HCT116 (cell line): ENCODE data around the gene KLHL25. TPM values are rescaled to one million over a fixed set of nuclear protein-coding genes. Genes with fewer than 3 reads are reported as not detected.

Source experiments
- ATAC-seq: fragments of 200-7000 bp; cut with Tn5 transposase; 2 replicates; pipeline ENCODE4 v1.9.1; 2020; ENCODE audit warnings: mild to moderate bottlenecking, moderate library complexity
- BruUV-seq: library from RNA; stranded (reverse); fragments of 400-500 nt; replicated peaks from 2 replicates; lab custom pipeline; 2021; lab: Mats Ljungman, UMichigan
- CTCF ChIA-PET: fragments of 300-600 bp; sonication (Branson Sonifier 250); formaldehyde crosslinking; loops from one replicate; lab custom pipeline; 2021; ENCODE audit warnings: antibody characterized with exemption; lab: Charles Lee
- POLR2A ChIA-PET: fragments of 300-600, 350-600 bp; sonication (Branson Sonifier 250); formaldehyde crosslinking; loops from one replicate; lab custom pipeline; 2021; ENCODE audit warnings: antibody characterized with exemption; lab: Charles Lee
- RAD21 ChIA-PET, 2 experiments: fragments of 300-600 bp; sonication (Branson Sonifier 250); formaldehyde crosslinking; loops; one replicate each; lab custom pipeline; 2023; ENCODE audit warnings: low total read pairs in 2 of 2; ENCODE audit not compliant: uncharacterized antibody in 2 of 2, unreplicated experiment in 2 of 2, low non-redundant PET in 1 of 2; lab: Charles Lee
- DNase-seq: peaks from one replicate; pipeline ENCODE4 v3.0.0-alpha.2; 2010; ENCODE audit warnings: low read depth, low spot score
- H2AFZ ChIP-seq: fragments of 200-600 bp; shearing (Covaris generic), sonication (generic); 2 replicates; pipeline ENCODE4 v1.6.1; 2017; ENCODE audit warnings: low read depth, mixed run types, mixed read lengths, antibody characterized with exemption, low read length; ENCODE audit not compliant: poor library complexity, severe bottlenecking
- H3K27ac ChIP-seq: 2 replicates; pipeline ENCODE4 v1.5.1; 2012; ENCODE audit warnings: low read depth, low read length
- H3K27me3 ChIP-seq: fragments of 200-600 bp; sonication (generic); 2 replicates; pipeline ENCODE4 v1.6.1; 2016; ENCODE audit warnings: mixed run types, low read length, mixed read lengths; ENCODE audit not compliant: insufficient read depth
- H3K36me3 ChIP-seq, 2 experiments: fragments of 200-500 bp in 1 of 2; fragments of 200-600 bp in 1 of 2; sonication (Bioruptor generic) in 1 of 2; sonication (generic) in 1 of 2; 2 replicates each; pipeline versions ENCODE4 v1.5.1 to v1.6.1; 2014 to 2016; ENCODE audit warnings: low read length in 2 of 2, inconsistent platforms in 1 of 2, mixed read lengths in 1 of 2, mixed run types in 1 of 2; ENCODE audit not compliant: insufficient read depth in 2 of 2, control insufficient read depth in 1 of 2
- H3K4me1 ChIP-seq, 2 experiments: fragments of 200-600 bp in 1 of 2; sonication (generic) in 1 of 2; 2 replicates each; pipeline versions ENCODE4 v1.5.1 to v1.6.1; 2012 to 2017; ENCODE audit warnings: low read length in 2 of 2, inconsistent platforms in 1 of 2, mild to moderate bottlenecking in 1 of 2, mixed read lengths in 1 of 2, mixed run types in 1 of 2, moderate library complexity in 1 of 2; ENCODE audit not compliant: insufficient read depth in 2 of 2, control insufficient read depth in 1 of 2
- H3K4me2 ChIP-seq: fragments of 200-600 bp; sonication (generic); 2 replicates; pipeline ENCODE4 v1.6.1; 2017; ENCODE audit warnings: mixed run types, low read length, mixed read lengths
- H3K4me3 ChIP-seq, 2 experiments: fragments of 200-600 bp in 1 of 2; sonication (generic) in 1 of 2; replicated peaks in 1 of 2; 2 replicates each; pipeline ENCODE4 v1.5.1; 2011 to 2016; ENCODE audit warnings: low read length in 2 of 2, control low read depth in 1 of 2, low read depth in 1 of 2, mild to moderate bottlenecking in 1 of 2, mixed read lengths in 1 of 2, mixed run types in 1 of 2
- H3K79me2 ChIP-seq: fragments of 200-600 bp; sonication (generic); 2 replicates; pipeline ENCODE4 v1.6.1; 2017; ENCODE audit warnings: mild to moderate bottlenecking, mixed run types, low read length, moderate library complexity, mixed read lengths; ENCODE audit not compliant: insufficient read depth
- H3K9ac ChIP-seq: fragments of 200-600 bp; sonication (generic); 2 replicates; pipeline ENCODE4 v1.6.1; 2016; ENCODE audit warnings: low read length, mixed read lengths
- H3K9me2 ChIP-seq: fragments of 200-600 bp; sonication (generic), shearing (Covaris generic); 2 replicates; pipeline ENCODE4 v1.6.1; 2017; ENCODE audit warnings: mixed run types, mild to moderate bottlenecking, moderate library complexity; ENCODE audit not compliant: insufficient read depth
- H3K9me3 ChIP-seq, 2 experiments: fragments of 200-500 bp in 1 of 2; fragments of 200-600 bp in 1 of 2; sonication (Bioruptor generic) in 1 of 2; sonication (generic) in 1 of 2; 2 replicates each; pipeline ENCODE4 v1.6.1; 2014 to 2017; ENCODE audit warnings: low read length in 2 of 2, mixed read lengths in 2 of 2, inconsistent platforms in 1 of 2, low read depth in 1 of 2, mild to moderate bottlenecking in 1 of 2, mixed run types in 1 of 2, moderate library complexity in 1 of 2; ENCODE audit not compliant: control insufficient read depth in 1 of 2, insufficient read depth in 1 of 2
- H4K20me1 ChIP-seq: fragments of 200-600 bp; sonication (generic), shearing (Covaris generic); 2 replicates; pipeline ENCODE4 v1.6.1; 2017; ENCODE audit warnings: mixed run types, mild to moderate bottlenecking, moderate library complexity; ENCODE audit not compliant: insufficient read depth
- EGR1 ChIP-seq: IDR thresholded peaks from 2 replicates; pipeline ENCODE4 v1.6.1; 2012; ENCODE audit warnings: low read depth
- ELF1 ChIP-seq: IDR thresholded peaks from 2 replicates; pipeline ENCODE4 v1.6.1; 2012; ENCODE audit warnings: low read depth, borderline replicate concordance
- EZH2 ChIP-seq: fragments of 200-600 bp; sonication (generic); IDR thresholded peaks from 2 replicates; pipeline ENCODE4 v1.6.1; 2017; ENCODE audit warnings: antibody characterized with exemption, mixed run types
- JUND ChIP-seq: IDR thresholded peaks from 2 replicates; pipeline ENCODE4 v1.6.1; 2012
- POLR2A ChIP-seq: IDR thresholded peaks from 2 replicates; pipeline ENCODE4 v1.7.0; 2011; ENCODE audit warnings: borderline replicate concordance; ENCODE audit not compliant: insufficient read depth, insufficient read length; ENCODE audit errors: extremely low read depth
- POLR2AphosphoS5 ChIP-seq: IDR thresholded peaks from 2 replicates; pipeline ENCODE4 v1.6.1; 2011; ENCODE audit warnings: mild to moderate bottlenecking, low read depth, low read length, moderate library complexity
- RAD21 ChIP-seq: IDR thresholded peaks from 2 replicates; pipeline ENCODE4 v1.6.1; 2012; ENCODE audit warnings: low read depth, mild to moderate bottlenecking
- SIN3A ChIP-seq: IDR thresholded peaks from 2 replicates; pipeline ENCODE4 v1.6.1; 2012; ENCODE audit warnings: low read depth
- SP1 ChIP-seq: IDR thresholded peaks from 2 replicates; pipeline ENCODE4 v1.6.1; 2012; ENCODE audit warnings: low read depth
- SRF ChIP-seq: IDR thresholded peaks from 2 replicates; pipeline ENCODE4 v1.6.1; 2012; ENCODE audit warnings: low read depth
- YY1 ChIP-seq: IDR thresholded peaks from 2 replicates; pipeline ENCODE4 v1.6.1; 2011; ENCODE audit warnings: low read length, low read depth, moderate library complexity, mild to moderate bottlenecking; ENCODE audit not compliant: insufficient replicate concordance; ENCODE audit errors: extremely low read depth
- intact Hi-C: fragments of 100-400 bp; cut with micrococcal nuclease; formaldehyde crosslinking; loops from 2 replicates; pipeline ENCODE4 v1.10.0; 2022
- total RNA-seq: library from RNA; stranded (reverse); gene quantifications from one replicate; pipeline ENCODE4 v1.2.1, GENCODE V29; 2021; ENCODE audit not compliant: unreplicated experiment
- TF ChIP-seq, protein P1 (sequence below): IDR thresholded peaks from 2 replicates; pipeline ENCODE4 v1.6.1; 2011; ENCODE audit warnings: mild to moderate bottlenecking, low read length, moderate library complexity; ENCODE audit not compliant: insufficient replicate concordance; ENCODE audit errors: extremely low read depth
- TF ChIP-seq, protein P2 (sequence below): IDR thresholded peaks from 2 replicates; pipeline ENCODE4 v1.6.1; 2012
- TF ChIP-seq, protein P3 (sequence below), 3 experiments: fragments of 200-600 bp in 1 of 3; sonication (generic) in 1 of 3; IDR thresholded peaks in 2 of 3; conservative IDR thresholded peaks in 1 of 3; 2 replicates each; pipeline ENCODE4 v1.5.1; 2012 to 2017; ENCODE audit warnings: low read depth in 2 of 3, low read length in 2 of 3, antibody characterized with exemption in 1 of 3, borderline replicate concordance in 1 of 3, control low read depth in 1 of 3, mild to moderate bottlenecking in 1 of 3, mixed read lengths in 1 of 3, mixed run types in 1 of 3, moderate library complexity in 1 of 3; ENCODE audit not compliant: insufficient read depth in 1 of 3
- TF ChIP-seq, protein P4 (sequence below): IDR thresholded peaks from 2 replicates; pipeline ENCODE4 v1.6.1; 2012

Gene KLHL25
- total RNA-seq, 1 experiment from 2014 or later = 5.3 TPM

DNA sequence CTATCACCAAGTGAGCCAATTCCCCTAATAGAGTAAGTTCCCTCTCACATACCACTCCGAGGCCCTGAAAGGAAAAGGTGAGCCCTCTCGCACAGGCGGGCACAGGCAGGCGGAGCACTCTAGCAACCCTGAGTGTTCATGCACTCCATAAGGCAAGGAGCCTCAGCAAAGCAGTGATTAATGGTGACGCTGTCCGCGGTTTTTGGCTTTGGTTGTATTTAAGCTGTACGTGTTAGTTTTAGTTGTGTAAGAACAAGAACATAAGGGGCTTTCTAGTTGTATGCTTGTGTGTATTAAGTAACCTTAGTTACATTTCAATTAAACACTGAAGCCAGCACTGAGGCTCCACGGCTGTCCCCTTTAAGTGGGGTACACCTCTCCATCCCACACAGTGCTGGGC is 33.1 kb downstream of the KLHL25 start:
- intact Hi-C loops = no loop called here
- Histone ChIP-seq H3K4me3 (no peak overlapping the region), H3K27me3 (no peaks in the 10 kb centered on the region), H3K36me3 (no peaks in the 10 kb centered on the region), H3K4me2 (no peak overlapping the region), H3K9ac (no peak overlapping the region), H4K20me1 (no peaks in the 10 kb centered on the region), H2AFZ (no peak overlapping the region), H3K79me2 (no peaks in the 10 kb centered on the region), H3K27ac (no peak overlapping the region), H3K9me2 (no peaks in the 10 kb centered on the region), H3K4me1 (no peaks in the 10 kb centered on the region), H3K9me3 (no peaks in the 10 kb centered on the region)
- BruUV-seq = no TSS peak
- POLR2A ChIA-PET = no interaction called here
- RAD21 ChIA-PET = no interaction called here
- ATAC-seq = no peak
- TF ChIP-seq SIN3A (no peak), EZH2 (no peak), SP1 (no peak), EGR1 (no peak), ELF1 (no peak), POLR2A (no peak), SRF (no peak), JUND (no peak), YY1 (no peak), POLR2AphosphoS5 (no peak), RAD21 (no peak)
- TF ChIP-seq, protein P1, sequence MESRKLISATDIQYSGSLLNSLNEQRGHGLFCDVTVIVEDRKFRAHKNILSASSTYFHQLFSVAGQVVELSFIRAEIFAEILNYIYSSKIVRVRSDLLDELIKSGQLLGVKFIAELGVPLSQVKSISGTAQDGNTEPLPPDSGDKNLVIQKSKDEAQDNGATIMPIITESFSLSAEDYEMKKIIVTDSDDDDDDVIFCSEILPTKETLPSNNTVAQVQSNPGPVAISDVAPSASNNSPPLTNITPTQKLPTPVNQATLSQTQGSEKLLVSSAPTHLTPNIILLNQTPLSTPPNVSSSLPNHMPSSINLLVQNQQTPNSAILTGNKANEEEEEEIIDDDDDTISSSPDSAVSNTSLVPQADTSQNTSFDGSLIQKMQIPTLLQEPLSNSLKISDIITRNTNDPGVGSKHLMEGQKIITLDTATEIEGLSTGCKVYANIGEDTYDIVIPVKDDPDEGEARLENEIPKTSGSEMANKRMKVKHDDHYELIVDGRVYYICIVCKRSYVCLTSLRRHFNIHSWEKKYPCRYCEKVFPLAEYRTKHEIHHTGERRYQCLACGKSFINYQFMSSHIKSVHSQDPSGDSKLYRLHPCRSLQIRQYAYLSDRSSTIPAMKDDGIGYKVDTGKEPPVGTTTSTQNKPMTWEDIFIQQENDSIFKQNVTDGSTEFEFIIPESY = no peak
- TF ChIP-seq, protein P2, sequence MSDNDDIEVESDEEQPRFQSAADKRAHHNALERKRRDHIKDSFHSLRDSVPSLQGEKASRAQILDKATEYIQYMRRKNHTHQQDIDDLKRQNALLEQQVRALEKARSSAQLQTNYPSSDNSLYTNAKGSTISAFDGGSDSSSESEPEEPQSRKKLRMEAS = no peak
- TF ChIP-seq, protein P3, sequence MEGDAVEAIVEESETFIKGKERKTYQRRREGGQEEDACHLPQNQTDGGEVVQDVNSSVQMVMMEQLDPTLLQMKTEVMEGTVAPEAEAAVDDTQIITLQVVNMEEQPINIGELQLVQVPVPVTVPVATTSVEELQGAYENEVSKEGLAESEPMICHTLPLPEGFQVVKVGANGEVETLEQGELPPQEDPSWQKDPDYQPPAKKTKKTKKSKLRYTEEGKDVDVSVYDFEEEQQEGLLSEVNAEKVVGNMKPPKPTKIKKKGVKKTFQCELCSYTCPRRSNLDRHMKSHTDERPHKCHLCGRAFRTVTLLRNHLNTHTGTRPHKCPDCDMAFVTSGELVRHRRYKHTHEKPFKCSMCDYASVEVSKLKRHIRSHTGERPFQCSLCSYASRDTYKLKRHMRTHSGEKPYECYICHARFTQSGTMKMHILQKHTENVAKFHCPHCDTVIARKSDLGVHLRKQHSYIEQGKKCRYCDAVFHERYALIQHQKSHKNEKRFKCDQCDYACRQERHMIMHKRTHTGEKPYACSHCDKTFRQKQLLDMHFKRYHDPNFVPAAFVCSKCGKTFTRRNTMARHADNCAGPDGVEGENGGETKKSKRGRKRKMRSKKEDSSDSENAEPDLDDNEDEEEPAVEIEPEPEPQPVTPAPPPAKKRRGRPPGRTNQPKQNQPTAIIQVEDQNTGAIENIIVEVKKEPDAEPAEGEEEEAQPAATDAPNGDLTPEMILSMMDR (IDR thresholded peaks at IDR 0.05 in 2 of 3, conservative IDR thresholded peaks at IDR 0.05 in 1 of 3; ENCODE audit: borderline replicate concordance in 1 of 3, insufficient read depth in 1 of 3, low read depth in 2 of 3, low read length in 2 of 3) = no peak
- TF ChIP-seq, protein P4, sequence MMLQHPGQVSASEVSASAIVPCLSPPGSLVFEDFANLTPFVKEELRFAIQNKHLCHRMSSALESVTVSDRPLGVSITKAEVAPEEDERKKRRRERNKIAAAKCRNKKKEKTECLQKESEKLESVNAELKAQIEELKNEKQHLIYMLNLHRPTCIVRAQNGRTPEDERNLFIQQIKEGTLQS = no peak
- no peak for DNase-seq
- CTCF ChIA-PET = no interaction called here
